ENCODE measurements around the gene PAX7.
"Not testable (repeated sequence)": the region's sequence is repeated elsewhere in the genome, so short reads cannot be mapped to it uniquely, and the experiment has no call there.

Gene PAX7

DNA sequence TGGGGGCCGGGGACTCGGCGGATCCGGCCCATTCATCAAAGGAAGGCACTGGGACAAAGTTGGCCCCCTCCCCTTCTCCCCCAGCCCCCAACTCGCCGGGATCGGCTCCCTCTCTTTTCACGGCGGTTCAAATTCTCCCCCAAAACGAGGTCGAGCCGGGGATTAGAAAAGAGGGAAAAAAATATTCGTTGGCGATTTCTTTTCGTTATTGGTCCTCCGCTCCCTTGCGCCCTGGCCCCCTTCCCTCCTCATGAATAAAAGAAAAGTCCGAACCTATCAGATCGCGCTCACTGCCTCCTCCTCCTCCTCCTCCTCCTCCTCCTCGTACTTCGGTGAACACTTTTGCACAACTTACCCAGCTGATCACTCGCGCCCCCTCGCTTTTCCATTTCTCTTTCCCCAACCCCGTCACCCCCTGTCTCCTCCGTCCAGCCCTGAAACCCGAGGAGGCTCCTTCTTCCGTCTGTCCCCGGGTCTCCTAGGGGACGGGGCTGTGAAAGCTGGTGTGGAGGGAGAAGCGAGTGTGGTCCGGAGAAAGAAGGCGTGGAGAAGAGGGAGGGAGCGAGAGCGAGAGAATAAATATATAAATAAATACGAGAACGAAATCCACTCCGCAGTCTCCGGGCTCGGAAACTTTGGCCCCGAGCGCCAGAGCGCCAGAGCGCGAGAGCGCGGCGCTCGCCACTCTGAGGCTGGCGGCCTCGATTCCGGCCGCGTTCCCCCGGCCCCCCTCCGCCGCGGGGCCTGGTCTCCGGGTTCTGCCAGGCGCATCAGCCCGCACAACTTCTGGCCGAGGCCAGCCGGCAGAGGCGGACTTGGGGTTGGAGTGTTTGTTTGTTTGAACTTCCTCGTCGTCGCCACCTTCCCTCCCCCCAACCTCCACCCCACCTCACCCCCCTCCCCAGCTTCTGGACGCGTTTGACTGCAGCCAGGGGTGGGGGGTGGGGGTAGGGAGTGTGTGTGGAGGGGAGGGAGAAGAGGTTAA, at the start of gene PAX7:
Gene PAX7, plus strand, starts transcription at position 336 of the 985 bp plus-strand sequence. CDS start 758 bp downstream, outside the sequence.
- DNase-seq (ENCODE audit: extremely low read depth in 1 of 2, low read depth in 1 of 2) = no peak

DNA sequence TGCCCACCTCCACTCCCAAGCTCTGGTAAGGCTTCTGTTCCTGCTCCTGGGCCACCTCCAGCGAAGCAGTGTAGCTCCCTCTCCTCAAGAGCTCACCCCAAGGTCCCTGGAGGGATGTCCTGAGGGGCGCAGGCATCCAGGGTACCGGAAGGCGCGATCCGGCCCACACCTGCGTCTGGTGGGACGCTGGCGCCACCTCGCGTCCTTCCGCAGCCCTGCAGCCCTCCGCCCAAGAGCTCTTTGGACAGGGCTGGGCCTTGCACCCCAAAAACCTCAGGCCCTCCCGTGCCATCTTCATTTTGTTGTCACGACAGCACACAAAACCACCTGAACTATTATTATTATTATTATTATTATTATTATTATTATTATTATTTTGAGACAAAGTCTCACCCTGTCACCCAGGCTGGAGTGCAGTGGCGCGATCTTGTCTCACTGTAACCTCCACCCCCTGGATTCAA, 49.2 kb upstream of the PAX7 start:
- DNase-seq (ENCODE audit: extremely low read depth in 1 of 2, low read depth in 1 of 2) = peak in 1 of 2 donors; percentile 8

DNA sequence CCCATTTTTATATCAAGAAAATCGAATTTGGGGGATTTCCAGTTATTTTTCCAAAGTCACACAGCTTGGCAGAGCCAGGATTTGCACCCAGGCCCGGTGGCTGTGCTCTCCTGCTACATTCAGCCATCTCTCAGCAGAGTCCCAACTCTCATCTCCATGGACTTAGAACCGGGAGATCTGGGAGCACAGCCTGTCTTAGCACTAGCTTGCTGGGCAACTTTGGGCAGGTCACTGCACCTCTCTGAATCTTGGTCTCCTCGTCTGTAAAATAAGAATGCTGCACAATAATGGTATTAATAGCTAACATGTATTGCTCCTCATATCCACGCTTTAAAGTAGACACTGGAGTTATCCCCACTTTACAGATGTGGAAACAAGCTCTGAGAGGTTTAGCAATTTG, 47.8 kb upstream of the PAX7 start:
- no peak for DNase-seq (ENCODE audit: extremely low read depth in 1 of 2, low read depth in 1 of 2)

DNA sequence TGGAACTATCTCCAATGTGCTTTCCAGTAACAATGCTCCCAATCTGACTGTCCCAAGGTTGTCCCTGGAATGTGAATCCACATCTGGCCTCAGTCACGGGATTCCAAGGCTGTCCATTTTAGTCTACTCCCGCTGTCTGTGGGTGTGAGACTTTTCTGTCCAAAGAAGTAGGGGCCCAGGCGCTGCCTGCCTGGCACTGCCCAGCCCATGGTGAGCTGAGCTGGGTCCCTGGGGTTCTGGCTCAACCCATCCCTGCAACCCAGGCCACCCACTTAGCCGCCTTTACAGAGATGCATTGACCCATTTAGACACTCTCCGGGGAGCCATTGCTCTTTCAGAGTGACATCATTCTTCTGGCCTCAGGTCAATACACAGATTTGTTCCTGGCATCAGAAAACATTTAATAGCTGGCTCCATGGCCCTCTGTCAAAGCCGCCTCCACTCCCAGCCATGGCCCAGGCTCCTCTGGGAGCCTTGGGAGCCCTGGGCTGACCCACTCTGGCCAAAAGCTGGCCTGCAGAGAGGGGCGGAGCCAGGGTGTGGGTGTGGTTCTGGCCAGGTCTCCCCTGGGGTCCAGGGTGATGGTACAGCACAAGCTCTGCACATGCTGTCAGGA, 47.2 kb upstream of the PAX7 start:
- DNase-seq (ENCODE audit: extremely low read depth in 1 of 2, low read depth in 1 of 2) = no peak

DNA sequence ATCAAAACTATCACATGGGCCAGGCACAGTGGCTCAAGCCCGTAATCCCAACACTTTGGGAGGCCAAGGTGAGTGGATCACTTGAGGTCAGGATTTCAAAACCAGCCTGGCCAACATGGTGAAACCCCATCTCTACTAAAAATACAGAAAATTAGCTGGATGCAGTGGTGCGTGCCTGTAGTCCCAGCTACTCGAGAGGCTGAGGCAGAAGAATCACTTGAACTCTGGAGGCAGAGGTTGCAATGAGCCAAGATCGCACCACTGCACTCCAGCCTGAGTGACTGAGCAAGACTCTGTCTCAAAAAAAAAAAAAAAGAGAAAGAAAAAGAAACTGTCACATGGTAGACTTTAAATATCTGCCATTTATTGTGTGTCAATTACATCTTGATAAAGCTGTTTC, 44.6 kb upstream of the PAX7 start:
- not testable (repeated sequence) for DNase-seq (ENCODE audit: extremely low read depth in 1 of 2, low read depth in 1 of 2)

DNA sequence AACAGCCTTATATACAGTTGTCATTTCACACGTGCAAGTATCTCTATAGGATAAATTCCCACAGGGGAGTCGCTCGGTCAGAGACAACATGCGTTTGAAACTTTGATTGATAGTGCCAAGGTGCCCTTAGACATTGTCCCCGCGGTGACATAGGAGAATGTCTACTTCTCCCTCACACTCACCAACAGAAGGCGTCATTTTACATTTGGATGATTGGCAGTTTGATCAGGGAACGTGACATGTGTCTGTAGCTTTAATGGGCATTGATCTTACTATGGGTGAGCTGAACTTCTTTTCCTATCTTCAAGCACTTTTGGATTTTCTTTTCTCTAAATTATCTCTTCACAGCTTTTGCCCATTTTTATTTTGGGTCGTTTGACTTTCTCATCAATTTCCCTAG, 42.6 kb upstream of the PAX7 start:
- no peak for DNase-seq (ENCODE audit: extremely low read depth in 1 of 2, low read depth in 1 of 2)

DNA sequence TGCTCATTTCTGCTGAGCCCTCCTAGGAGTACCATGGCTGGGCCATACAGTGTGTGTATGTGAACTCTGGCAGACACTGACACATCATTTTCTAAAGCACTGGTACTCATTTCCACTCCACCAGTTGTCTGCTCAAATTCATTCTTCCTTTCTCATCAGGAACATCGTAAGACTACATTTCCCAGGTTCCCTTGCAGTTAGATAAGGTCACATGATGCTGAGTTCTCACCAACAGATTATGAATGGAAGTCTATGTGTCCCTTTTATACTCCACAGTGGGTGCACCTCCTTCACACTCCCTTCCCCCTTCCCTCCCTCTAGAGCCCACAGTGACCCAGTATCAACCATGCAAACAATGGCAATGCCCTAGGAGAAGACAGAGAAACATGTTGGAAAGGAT, 38.3 kb upstream of the PAX7 start:
- no peak for DNase-seq (ENCODE audit: extremely low read depth in 1 of 2, low read depth in 1 of 2)

DNA sequence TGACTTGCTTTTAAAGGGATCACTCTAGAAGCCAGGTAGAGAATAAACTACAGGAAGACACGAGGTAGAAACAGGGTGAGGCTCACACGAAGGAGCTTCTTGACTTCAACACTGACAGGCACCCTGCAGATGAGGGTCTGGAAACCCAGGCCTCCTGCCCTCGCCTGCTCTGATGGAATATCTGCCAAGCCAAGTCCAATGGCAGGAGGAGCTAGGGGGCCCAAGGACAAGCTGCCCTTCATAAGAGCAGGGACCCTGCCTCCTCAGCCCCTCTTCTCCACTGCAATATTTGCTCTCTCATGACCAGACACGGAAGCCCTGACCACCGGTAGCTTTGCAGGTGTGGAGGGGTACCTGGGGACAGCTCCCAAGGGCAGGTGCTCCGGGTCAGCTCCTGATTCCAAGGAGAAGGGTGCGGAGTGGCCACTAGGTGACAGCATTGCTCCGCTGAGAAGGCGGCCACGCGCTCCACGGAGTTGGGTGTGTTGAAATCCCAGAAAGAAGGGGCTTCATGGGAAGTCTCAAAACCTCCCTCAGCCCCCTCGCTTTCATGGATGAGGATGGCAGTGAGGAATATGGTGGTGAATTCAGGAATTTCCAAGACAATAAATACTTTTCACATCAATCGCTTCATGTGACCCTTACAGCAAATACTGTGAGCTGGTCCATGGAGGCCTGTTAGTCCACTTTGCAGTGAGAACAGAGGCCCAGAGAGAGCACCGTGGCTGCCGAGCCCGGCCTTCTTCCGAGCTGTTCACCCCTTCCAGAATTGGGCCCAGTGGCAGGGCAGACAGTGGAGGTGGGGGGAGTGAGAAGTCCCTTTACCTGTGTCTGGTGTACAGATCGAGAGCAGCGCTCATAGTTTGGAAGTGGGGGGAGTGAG, 33.2 kb upstream of the PAX7 start:
- DNase-seq (ENCODE audit: extremely low read depth in 1 of 2, low read depth in 1 of 2) = no peak

DNA sequence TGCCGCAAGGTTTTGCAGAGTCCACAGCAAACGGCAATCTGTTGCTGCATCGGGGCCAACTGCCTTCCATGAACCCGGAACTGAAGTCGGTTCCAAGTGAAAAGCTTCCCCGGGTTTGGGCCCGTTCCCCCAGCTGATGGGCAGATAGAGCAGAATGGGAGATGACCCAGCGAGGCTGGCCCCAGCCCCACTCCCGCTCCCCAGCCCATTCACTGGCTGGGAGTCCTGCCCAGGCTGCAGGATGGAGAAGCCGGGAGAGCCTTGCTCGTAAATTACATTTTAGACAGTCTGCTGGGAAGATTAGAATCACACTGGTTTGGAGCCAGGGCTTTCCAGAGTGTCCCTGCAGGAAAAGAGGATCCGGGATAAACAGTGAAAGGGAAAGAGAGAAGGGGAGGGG, 31.6 kb upstream of the PAX7 start:
- DNase-seq (ENCODE audit: extremely low read depth in 1 of 2, low read depth in 1 of 2) = no peak

DNA sequence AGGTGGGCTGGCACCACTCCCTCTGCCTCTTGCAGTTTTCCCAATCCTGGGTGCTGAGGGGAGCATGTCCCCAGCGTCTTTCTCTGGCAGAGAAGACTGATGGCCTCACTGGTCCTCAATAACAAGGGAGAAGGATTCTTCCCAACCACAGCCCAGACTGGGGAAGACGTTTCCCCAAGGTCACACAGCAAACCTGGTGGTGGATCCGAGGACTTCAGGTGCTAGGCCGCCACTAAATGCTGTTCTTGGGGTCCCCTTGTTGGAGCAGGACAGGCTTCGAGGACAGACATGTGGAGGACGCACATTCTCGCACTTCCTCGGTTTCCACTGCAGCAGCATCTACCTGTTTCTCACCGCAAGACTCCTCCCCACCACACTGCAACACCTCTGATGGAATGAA, 30.9 kb upstream of the PAX7 start:
- DNase-seq (ENCODE audit: extremely low read depth in 1 of 2, low read depth in 1 of 2) = no peak

DNA sequence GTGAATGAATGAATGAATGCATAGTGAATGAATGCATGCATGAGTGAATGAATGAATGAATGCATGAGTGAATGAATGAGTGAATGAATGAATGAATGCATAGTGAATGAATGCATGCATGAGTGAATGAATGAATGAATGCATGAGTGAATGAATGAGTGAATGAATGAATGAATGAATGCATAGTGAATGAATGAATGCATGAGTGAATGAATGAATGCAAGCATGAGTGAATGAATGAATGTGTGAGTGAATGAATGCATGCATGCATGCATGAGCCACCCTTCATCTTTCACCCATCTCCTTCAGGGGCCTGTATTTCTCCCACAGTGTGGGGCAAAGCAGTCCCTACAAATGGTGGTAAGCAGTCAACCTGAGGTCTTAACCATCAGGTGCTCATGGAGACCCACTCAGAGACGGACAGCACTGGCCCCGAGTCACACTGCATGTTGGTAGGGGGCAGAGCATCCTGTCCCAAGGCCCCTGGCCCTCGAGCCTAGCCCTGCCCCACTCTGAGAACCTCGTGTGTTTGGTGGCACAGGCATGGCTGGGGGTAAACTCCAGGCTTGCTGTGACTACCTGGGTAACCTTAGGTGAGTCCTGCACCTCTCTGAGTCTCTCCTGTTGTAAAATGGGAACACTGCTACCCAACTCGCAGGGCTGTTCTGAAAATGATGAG, 28.0 kb upstream of the PAX7 start:
- DNase-seq (ENCODE audit: extremely low read depth in 1 of 2, low read depth in 1 of 2) = no peak

DNA sequence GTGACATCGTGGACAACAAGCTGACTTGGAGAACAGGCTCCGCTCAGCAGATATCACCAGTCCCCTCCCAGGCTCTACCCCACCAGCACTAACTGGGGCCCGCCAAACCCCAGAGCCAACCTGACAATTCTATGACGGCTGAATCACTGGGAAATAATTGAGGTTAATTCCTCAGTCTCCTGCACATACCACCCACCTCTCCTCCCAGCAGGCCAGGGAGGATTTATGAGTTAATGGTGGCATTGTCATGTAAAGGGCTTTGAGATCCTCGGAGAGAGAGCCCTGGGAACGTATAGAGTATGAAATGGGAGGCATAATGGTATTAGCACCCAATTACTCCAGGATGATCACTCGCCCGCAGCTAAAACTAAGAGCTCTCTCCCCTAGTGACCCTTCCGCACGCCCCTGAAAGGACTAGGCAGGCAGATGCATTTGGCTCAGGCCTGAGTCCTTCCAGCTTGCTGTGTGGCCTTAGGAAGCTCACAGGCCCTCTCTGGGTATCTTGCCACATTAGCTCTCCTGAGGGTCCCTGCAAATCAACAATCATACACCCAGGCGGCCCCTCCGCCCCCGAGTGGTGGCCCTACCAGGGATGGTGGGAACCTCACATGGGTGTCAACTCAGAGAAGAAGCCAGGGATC, 27.3 kb upstream of the PAX7 start:
- DNase-seq (ENCODE audit: extremely low read depth in 1 of 2, low read depth in 1 of 2) = no peak

DNA sequence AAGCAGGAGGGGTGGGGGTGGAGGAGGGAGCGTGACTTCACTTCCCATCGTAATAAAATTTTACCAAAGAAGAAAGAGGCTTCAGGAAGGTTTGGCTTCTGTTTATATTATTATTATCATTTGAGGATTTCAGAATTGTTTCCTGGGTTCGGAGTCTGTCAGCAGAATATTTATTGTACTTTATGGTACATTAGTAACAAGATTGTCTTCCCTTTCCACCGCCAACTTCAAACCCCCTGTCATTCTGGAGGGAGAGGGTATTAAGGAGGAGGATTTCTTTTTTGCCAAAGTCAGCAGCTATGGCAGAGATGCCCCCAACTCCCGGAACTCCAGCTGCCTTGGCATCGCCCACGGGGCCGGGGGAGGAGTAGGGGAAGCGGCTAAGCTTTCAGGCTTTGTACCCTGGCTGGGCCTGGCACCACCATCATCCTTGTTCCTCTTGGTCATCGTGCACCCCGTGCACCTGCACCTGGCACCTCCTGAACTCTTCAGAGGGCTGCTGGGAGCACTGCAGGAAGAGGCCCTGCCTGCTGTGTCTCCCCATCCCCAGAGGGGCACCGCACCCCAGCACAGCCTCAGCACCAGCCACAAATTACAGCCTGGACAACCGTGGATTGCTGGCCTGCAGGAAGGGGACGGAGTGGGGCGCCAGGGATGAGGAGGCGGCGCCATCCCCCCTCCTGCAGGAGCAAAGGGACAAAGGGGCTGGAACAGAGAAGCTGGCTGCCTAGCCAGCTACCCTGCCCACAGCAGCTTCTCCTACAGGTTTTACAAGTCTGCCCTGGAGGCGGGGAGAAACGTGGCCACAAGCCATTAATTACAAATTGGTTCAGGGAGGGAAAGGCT, 24.0 kb upstream of the PAX7 start:
- DNase-seq (ENCODE audit: extremely low read depth in 1 of 2, low read depth in 1 of 2) = no peak

DNA sequence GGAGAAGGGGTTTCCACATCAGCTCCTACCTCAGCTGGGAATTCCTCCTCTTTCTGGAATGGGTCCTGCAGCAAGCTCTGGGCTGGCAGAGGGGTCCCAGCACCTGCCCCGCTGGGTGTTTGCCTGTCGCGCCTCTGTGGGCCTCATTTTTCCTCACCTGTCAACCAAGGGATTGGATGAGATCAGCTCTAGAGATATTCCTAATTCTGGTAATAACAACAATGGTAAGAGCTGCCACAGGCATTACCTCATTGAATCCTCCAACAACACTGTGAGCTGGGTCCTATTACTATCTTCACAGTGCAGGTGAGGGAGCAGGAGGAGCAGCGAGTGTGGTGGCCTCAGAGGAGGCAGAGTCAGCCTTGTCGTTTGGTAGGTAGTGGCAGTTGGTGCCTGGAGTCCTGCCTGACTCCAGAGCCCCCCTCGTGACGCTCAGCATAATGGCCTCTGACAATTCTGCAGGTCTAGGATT, 23.3 kb upstream of the PAX7 start:
- no peak for DNase-seq (ENCODE audit: extremely low read depth in 1 of 2, low read depth in 1 of 2)

DNA sequence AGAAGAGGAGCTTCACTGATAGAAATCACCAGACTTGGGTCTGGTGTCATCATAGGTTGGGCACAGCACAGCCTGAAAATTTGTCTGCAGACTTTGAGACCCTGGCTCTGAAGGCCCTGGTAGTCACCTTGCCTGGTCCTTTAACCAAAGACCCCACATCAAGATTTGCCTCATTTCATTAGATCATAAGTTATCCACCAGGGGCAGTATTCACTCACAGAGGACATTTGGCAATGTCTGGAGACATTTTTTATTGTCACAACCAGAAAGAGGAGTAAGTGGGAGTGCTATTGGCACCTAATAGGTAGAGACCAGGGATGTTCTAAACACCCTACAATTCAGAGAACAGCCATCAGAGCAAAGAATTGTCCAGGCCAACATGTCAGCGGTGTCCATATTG, 22.1 kb upstream of the PAX7 start:
- DNase-seq (ENCODE audit: extremely low read depth in 1 of 2, low read depth in 1 of 2) = no peak

DNA sequence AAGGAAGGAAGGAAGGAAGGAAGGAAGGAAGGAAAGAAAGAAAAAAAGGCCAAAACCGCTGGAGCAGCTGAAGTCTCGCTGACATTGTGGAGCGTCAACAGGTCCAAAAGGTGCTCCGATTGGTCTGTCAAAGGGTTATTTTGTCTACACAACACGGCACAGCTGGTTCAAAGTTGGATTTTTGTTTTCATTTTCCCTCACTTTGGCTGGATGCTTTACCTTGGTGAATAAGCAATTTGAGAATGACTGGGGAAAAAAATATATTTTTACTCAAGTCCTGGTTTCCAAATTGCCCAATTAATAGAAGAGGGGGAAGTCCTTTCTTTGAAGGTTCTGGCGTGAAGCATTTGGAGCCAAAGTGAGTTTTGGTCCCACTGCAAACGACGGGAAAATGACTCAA, 19.3 kb upstream of the PAX7 start:
- no peak for DNase-seq (ENCODE audit: extremely low read depth in 1 of 2, low read depth in 1 of 2)

DNA sequence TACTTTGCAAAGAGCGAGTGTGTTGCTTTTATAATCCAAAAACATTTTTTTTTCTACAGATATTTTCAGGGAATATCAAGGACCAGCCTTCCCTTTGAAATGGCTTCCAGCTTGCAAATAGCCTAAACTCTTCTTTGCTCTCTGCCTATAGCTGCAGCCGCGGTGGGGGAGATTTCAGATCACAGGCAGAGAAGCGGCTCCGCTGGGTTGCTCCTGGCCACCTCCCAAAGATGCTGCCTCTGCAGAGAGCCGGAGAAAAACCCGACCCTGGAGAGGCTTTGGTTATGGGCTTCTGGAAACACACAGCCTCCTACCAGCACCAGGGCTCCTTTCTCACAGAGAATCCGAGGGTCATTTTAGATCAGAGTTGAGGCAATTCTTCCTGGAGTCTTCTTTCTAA, 18.6 kb upstream of the PAX7 start:
- DNase-seq (ENCODE audit: extremely low read depth in 1 of 2, low read depth in 1 of 2) = no peak

DNA sequence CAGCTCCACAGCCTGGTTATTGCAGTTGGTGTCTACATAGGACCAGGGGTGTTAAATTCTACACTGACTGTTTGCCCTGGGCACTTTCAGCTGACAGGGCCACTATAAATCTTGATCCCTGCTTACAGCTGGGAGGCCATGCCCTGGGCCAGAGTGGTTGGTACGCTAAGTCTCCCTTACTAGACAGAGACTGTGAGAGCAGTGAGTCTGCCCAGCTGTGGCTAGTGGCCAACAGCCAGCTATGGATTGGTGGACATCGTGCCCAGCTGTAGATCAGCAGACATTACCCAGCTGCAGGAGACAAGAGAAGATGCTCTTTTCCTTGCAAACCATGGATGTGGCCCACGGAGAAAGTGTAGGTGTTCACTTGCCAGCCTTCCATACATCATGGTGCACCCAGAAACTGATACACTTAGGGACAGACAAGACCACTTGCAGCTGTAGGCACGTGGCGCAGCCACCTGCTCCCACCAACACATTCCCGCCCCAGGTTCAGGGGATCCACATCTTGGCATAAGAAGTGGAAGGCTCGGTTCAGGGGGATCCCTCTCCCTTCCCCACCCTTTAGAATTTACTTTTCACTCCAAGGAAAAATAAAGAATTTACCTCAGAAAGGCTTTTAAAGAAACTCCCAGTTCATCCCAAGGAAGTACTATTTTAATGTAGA, 16.4 kb upstream of the PAX7 start:
- no peak for DNase-seq (ENCODE audit: extremely low read depth in 1 of 2, low read depth in 1 of 2)
